Neural cell (in vitro differentiated cells): ENCODE measurements around the gene CCN2. TPM values are rescaled to one million over a fixed set of nuclear protein-coding genes. Genes with fewer than 3 reads are reported as not detected.

Experiments used
- H2AFZ ChIP-seq: fragments of 200-600, 300-800 bp; sonication (generic), shearing (Covaris generic); 2 replicates; pipeline ENCODE4 v1.6.0; 2014; ENCODE audit warnings: low read depth, mild to moderate bottlenecking, antibody characterized with exemption, low read length, moderate library complexity
- H3F3A ChIP-seq: fragments of 200-600 bp; shearing (Covaris generic); 2 replicates; pipeline ENCODE4 v1.6.1; 2016; ENCODE audit warnings: mild to moderate bottlenecking, moderate library complexity, mixed read lengths, antibody characterized with exemption, low read length; ENCODE audit not compliant: insufficient read depth, poor library complexity, severe bottlenecking
- H3K27ac ChIP-seq: fragments of 200-600, 300-800 bp; sonication (generic), shearing (Covaris generic); 2 replicates; pipeline ENCODE4 v1.5.1; 2014; ENCODE audit warnings: mild to moderate bottlenecking, low read length, moderate library complexity
- H3K27me3 ChIP-seq: fragments of 300-800, 200-600 bp; sonication (generic), shearing (Covaris generic); 2 replicates; pipeline ENCODE4 v1.6.0; 2014; ENCODE audit warnings: mild to moderate bottlenecking, low read depth, low read length, moderate library complexity; ENCODE audit not compliant: insufficient read depth
- H3K36me3 ChIP-seq: fragments of 300-800, 200-600 bp; sonication (generic), shearing (Covaris generic); 2 replicates; pipeline ENCODE4 v1.5.1; 2014; ENCODE audit warnings: mild to moderate bottlenecking, antibody characterized with exemption, low read length, moderate library complexity; ENCODE audit not compliant: insufficient read depth
- H3K4me2 ChIP-seq: fragments of 300-800, 200-600 bp; sonication (generic), shearing (Covaris generic); 2 replicates; pipeline ENCODE4 v1.6.0; 2014; ENCODE audit warnings: mild to moderate bottlenecking, low read length
- H3K4me3 ChIP-seq: fragments of 300-800, 200-600 bp; sonication (generic), shearing (Covaris generic); 2 replicates; pipeline ENCODE4 v1.5.1; 2014; ENCODE audit warnings: mild to moderate bottlenecking, low read length, moderate library complexity
- H3K79me2 ChIP-seq: fragments of 200-600 bp; shearing (Covaris generic); replicated peaks from 2 replicates; pipeline ENCODE4 v1.6.0; 2014; ENCODE audit warnings: mild to moderate bottlenecking, low read length, moderate library complexity; ENCODE audit not compliant: insufficient read depth
- H3K9ac ChIP-seq: fragments of 300-800, 200-600 bp; sonication (generic), shearing (Covaris generic); 2 replicates; pipeline ENCODE4 v1.6.1; 2016; ENCODE audit warnings: mild to moderate bottlenecking, low read length, mixed read lengths
- H3K9me2 ChIP-seq: fragments of 200-600 bp; shearing (Covaris generic); 2 replicates; pipeline ENCODE4 v1.6.1; 2016; ENCODE audit warnings: mild to moderate bottlenecking, low read length, mixed read lengths; ENCODE audit not compliant: insufficient read depth
- H3K9me3 ChIP-seq: fragments of 200-600, 300-800 bp; sonication (generic), shearing (Covaris generic); 2 replicates; pipeline ENCODE4 v1.6.1; 2016; ENCODE audit warnings: mild to moderate bottlenecking, mixed run types, low read length, moderate library complexity, mixed read lengths
- H4K20me1 ChIP-seq: fragments of 200-600 bp; shearing (Covaris generic); 2 replicates; pipeline ENCODE4 v1.6.1; 2016; ENCODE audit warnings: mild to moderate bottlenecking, mixed run types; ENCODE audit not compliant: insufficient read depth
- EP300 ChIP-seq: fragments of 450-650 bp; conservative IDR thresholded peaks from 2 replicates; pipeline ENCODE4 v1.6.1; 2014; ENCODE audit warnings: antibody characterized with exemption, mild to moderate bottlenecking, moderate library complexity; ENCODE audit not compliant: poor library complexity, severe bottlenecking
- EZH2 ChIP-seq: fragments of 200-600, 300-800 bp; shearing (Covaris generic), sonication (generic); IDR thresholded peaks from 2 replicates; pipeline ENCODE4 v1.6.1; 2014; ENCODE audit warnings: antibody characterized with exemption, low read length, borderline replicate concordance, mild to moderate bottlenecking; ENCODE audit not compliant: insufficient read depth, poor library complexity, severe bottlenecking
- MXI1 ChIP-seq: fragments of 450-650 bp; conservative IDR thresholded peaks from 2 replicates; pipeline ENCODE4 v1.6.1; 2014; ENCODE audit warnings: antibody characterized with exemption, mild to moderate bottlenecking; ENCODE audit not compliant: poor library complexity, severe bottlenecking
- POLR2AphosphoS5 ChIP-seq: IDR thresholded peaks from 2 replicates; pipeline ENCODE4 v1.6.1; 2012
- RAD21 ChIP-seq: fragments of 450-650 bp; conservative IDR thresholded peaks from 2 replicates; pipeline ENCODE4 v1.6.1; 2014; ENCODE audit warnings: antibody characterized with exemption, mild to moderate bottlenecking, moderate library complexity
- SMC3 ChIP-seq: fragments of 450-650 bp; conservative IDR thresholded peaks from 2 replicates; pipeline ENCODE4 v1.6.1; 2014; ENCODE audit warnings: antibody characterized with exemption, mild to moderate bottlenecking, moderate library complexity; ENCODE audit not compliant: poor library complexity
- TAF1 ChIP-seq: IDR thresholded peaks from 2 replicates; pipeline ENCODE4 v1.6.1; 2012; ENCODE audit warnings: low read depth
- polyA plus RNA-seq: library from polyadenylated mRNA; depleted of rRNA; stranded (reverse); fragments of >200 nt; gene quantifications from 2 replicates; pipeline ENCODE4 v1.2.3, GENCODE V29; 2014
- TF ChIP-seq, protein P1 (sequence below): fragments of 450-650 bp; IDR thresholded peaks from 2 replicates; pipeline ENCODE4 v1.5.1; 2014; ENCODE audit warnings: antibody characterized with exemption, mild to moderate bottlenecking, moderate library complexity; ENCODE audit not compliant: poor library complexity, severe bottlenecking
- TF ChIP-seq, protein P2 (sequence below): IDR thresholded peaks from 2 replicates; pipeline ENCODE4 v1.6.1; 2012; ENCODE audit warnings: borderline replicate concordance

The CCN2 gene
- polyA plus RNA-seq, 1 donor from 2014 or later, result 1.5 TPM

DNA sequence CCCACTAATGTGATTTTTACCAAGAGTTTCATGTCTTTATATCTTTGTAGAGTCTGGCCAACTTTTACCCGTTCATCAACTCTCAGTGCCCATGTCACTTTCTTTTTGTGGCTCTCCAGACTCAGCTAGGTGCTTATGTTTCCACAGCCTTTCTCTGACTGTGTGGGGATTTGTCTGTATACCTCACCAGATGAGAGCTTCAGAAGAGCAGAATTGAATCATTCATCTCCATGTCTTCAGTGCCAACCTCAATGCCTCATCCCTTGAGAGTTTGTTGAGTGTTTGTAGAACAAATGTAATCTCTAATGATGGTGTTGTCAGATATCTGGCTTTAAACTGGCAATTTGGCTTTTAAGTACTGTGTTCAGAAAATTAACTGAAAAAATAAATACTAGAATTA is 16.8 kb upstream of the CCN2 start:
- H3K9me2 ChIP-seq, result no peaks in the 10 kb centered on the region
- no peak overlapping the region for H2AFZ ChIP-seq
- no peaks in the 10 kb centered on the region for H3K79me2 ChIP-seq
- H3K27me3 ChIP-seq, result no peaks in the 10 kb centered on the region
- no peaks in the 10 kb centered on the region for H3K9me3 ChIP-seq
- no peak overlapping the region for H3K4me2 ChIP-seq
- no peak overlapping the region for H3K4me3 ChIP-seq
- TF ChIP-seq POLR2AphosphoS5 (no peak), RAD21 (no peak), TAF1 (no peak), EZH2 (no peak), SMC3 (no peak), MXI1 (no peak), EP300 (no peak)
- TF ChIP-seq, protein P1, sequence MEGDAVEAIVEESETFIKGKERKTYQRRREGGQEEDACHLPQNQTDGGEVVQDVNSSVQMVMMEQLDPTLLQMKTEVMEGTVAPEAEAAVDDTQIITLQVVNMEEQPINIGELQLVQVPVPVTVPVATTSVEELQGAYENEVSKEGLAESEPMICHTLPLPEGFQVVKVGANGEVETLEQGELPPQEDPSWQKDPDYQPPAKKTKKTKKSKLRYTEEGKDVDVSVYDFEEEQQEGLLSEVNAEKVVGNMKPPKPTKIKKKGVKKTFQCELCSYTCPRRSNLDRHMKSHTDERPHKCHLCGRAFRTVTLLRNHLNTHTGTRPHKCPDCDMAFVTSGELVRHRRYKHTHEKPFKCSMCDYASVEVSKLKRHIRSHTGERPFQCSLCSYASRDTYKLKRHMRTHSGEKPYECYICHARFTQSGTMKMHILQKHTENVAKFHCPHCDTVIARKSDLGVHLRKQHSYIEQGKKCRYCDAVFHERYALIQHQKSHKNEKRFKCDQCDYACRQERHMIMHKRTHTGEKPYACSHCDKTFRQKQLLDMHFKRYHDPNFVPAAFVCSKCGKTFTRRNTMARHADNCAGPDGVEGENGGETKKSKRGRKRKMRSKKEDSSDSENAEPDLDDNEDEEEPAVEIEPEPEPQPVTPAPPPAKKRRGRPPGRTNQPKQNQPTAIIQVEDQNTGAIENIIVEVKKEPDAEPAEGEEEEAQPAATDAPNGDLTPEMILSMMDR, result no peak
- TF ChIP-seq, protein P2, sequence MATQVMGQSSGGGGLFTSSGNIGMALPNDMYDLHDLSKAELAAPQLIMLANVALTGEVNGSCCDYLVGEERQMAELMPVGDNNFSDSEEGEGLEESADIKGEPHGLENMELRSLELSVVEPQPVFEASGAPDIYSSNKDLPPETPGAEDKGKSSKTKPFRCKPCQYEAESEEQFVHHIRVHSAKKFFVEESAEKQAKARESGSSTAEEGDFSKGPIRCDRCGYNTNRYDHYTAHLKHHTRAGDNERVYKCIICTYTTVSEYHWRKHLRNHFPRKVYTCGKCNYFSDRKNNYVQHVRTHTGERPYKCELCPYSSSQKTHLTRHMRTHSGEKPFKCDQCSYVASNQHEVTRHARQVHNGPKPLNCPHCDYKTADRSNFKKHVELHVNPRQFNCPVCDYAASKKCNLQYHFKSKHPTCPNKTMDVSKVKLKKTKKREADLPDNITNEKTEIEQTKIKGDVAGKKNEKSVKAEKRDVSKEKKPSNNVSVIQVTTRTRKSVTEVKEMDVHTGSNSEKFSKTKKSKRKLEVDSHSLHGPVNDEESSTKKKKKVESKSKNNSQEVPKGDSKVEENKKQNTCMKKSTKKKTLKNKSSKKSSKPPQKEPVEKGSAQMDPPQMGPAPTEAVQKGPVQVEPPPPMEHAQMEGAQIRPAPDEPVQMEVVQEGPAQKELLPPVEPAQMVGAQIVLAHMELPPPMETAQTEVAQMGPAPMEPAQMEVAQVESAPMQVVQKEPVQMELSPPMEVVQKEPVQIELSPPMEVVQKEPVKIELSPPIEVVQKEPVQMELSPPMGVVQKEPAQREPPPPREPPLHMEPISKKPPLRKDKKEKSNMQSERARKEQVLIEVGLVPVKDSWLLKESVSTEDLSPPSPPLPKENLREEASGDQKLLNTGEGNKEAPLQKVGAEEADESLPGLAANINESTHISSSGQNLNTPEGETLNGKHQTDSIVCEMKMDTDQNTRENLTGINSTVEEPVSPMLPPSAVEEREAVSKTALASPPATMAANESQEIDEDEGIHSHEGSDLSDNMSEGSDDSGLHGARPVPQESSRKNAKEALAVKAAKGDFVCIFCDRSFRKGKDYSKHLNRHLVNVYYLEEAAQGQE, result no peak
- no peak overlapping the region for H3K9ac ChIP-seq
- H3K27ac ChIP-seq, result no peak overlapping the region
- H3F3A ChIP-seq, result no peaks in the 10 kb centered on the region
- no peaks in the 10 kb centered on the region for H3K36me3 ChIP-seq
- no peaks in the 10 kb centered on the region for H4K20me1 ChIP-seq

DNA sequence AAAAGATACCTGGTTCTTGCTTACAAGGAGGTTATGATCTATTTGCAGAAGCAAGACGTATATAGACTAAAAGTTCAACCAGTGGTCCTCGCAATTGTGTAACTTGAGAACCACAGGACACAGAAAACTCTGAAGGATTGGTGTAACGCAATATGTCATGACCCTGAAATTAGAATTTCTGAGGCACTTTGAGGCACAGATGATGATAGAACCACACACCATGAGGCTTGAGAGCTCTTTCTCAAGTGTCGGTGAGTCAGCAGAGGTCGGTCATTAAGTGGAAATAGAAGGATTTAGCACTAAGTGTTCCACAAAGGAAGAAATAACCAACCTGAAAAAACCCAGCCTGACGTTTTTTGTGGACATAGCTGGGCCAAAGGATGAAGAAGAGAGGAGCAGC is 15.3 kb upstream of the CCN2 start:
- no peak overlapping the region for H3K9ac ChIP-seq
- no peaks in the 10 kb centered on the region for H3F3A ChIP-seq
- H3K27me3 ChIP-seq, result no peaks in the 10 kb centered on the region
- TF ChIP-seq, protein P1, result no peak
- TF ChIP-seq RAD21 (no peak), TAF1 (no peak), EZH2 (no peak), POLR2AphosphoS5 (no peak), MXI1 (no peak), SMC3 (no peak), EP300 (no peak)
- TF ChIP-seq, protein P2, result no peak
- H3K79me2 ChIP-seq, result no peaks in the 10 kb centered on the region
- no peak overlapping the region for H3K27ac ChIP-seq
- no peaks in the 10 kb centered on the region for H3K9me2 ChIP-seq
- no peak overlapping the region for H3K4me2 ChIP-seq
- H3K9me3 ChIP-seq, result no peaks in the 10 kb centered on the region
- H2AFZ ChIP-seq, result no peak overlapping the region
- H3K36me3 ChIP-seq, result no peaks in the 10 kb centered on the region
- no peak overlapping the region for H3K4me3 ChIP-seq
- no peaks in the 10 kb centered on the region for H4K20me1 ChIP-seq
